KMS-11 (cell line): ENCODE data around the gene GOSR2.

Experiments used
- H2AFZ ChIP-seq: fragments of 200-600 bp; sonication (generic); 2 replicates; pipeline ENCODE4 v1.6.1; 2016; ENCODE audit warnings: antibody characterized with exemption, mixed run types, low read depth
- H3K27ac ChIP-seq: fragments of 200-600 bp; sonication (generic); 2 replicates; pipeline ENCODE4 v1.6.1; 2016; ENCODE audit warnings: mild to moderate bottlenecking, mixed run types
- H3K27me3 ChIP-seq: fragments of 200-600 bp; sonication (generic); 2 replicates; pipeline ENCODE4 v1.6.1; 2017; ENCODE audit warnings: mild to moderate bottlenecking, low read depth, mixed run types, moderate library complexity; ENCODE audit not compliant: insufficient read depth
- H3K36me3 ChIP-seq: fragments of 200-600 bp; sonication (generic); 2 replicates; pipeline ENCODE4 v1.6.1; 2017; ENCODE audit warnings: mild to moderate bottlenecking, mixed run types; ENCODE audit not compliant: insufficient read depth
- H3K4me1 ChIP-seq: fragments of 200-600 bp; sonication (generic); 2 replicates; pipeline ENCODE4 v1.6.1; 2016; ENCODE audit warnings: mild to moderate bottlenecking, low read depth, mixed run types; ENCODE audit not compliant: poor library complexity, severe bottlenecking
- H3K4me2 ChIP-seq: fragments of 200-600 bp; sonication (generic); 2 replicates; pipeline ENCODE4 v1.7.0; 2016; ENCODE audit warnings: mild to moderate bottlenecking, mixed run types
- H3K4me3 ChIP-seq: fragments of 200-600 bp; sonication (generic); IDR thresholded peaks from 2 replicates; pipeline ENCODE4 v1.6.1; 2017; ENCODE audit warnings: low read depth, low read length, mixed read lengths; ENCODE audit not compliant: insufficient read depth
- H3K79me2 ChIP-seq: fragments of 200-600 bp; sonication (generic); 2 replicates; pipeline ENCODE4 v1.6.1; 2016; ENCODE audit warnings: low read depth, mixed run types; ENCODE audit not compliant: insufficient read depth
- H3K9ac ChIP-seq: fragments of 200-600 bp; sonication (generic); 2 replicates; pipeline ENCODE4 v1.6.1; 2016; ENCODE audit warnings: mild to moderate bottlenecking, mixed run types
- H4K20me1 ChIP-seq: fragments of 200-600 bp; sonication (generic); 2 replicates; pipeline ENCODE4 v1.6.1; 2016; ENCODE audit warnings: mild to moderate bottlenecking, mixed run types; ENCODE audit not compliant: insufficient read depth
- CTCF ChIP-seq: fragments of 200-600 bp; sonication (generic); conservative IDR thresholded peaks from 2 replicates; pipeline ENCODE4 v1.6.1; 2017; ENCODE audit warnings: low read depth, mild to moderate bottlenecking, antibody characterized with exemption, low read length, moderate library complexity, mixed read lengths

Gene GOSR2

GRCh38 chr17:46977750-46978488, 55.0 kb downstream of the GOSR2 start:
- Histone ChIP-seq H4K20me1 (no peaks in the 10 kb centered on the region), H3K79me2 (no peaks in the 10 kb centered on the region), H3K27ac (no peak overlapping the region), H3K36me3 (no peaks in the 10 kb centered on the region), H3K4me2 (no peak overlapping the region), H3K27me3 (no peaks in the 10 kb centered on the region), H3K4me1 (no peaks in the 10 kb centered on the region), H3K9ac (no peak overlapping the region), H2AFZ (no peak overlapping the region), H3K4me3 (no peak overlapping the region)
- no peak for TF ChIP-seq CTCF

- Histone ChIP-seq H3K36me3 (no peaks in the 10 kb centered on the region), H3K4me2 (no peak overlapping the region), H4K20me1 (no peaks in the 10 kb centered on the region), H3K4me1 (no peaks in the 10 kb centered on the region), H3K27me3 (no peaks in the 10 kb centered on the region), H3K27ac (no peak overlapping the region), H3K4me3 (no peak overlapping the region), H2AFZ (no peak overlapping the region), H3K79me2 (no peaks in the 10 kb centered on the region), H3K9ac (no peak overlapping the region)
- no peak for TF ChIP-seq CTCF
Observed at GRCh38 chr17:46978489-46979146, 55.7 kb downstream of the GOSR2 start.

GRCh38 chr17:46979147-46979863, 56.3 kb downstream of the GOSR2 start, which contains the start of gene RPRML:
TSS of gene RPRML (minus strand) at chr17:46979253. CDS start at chr17:46979007, 246 bp downstream.
- H3K4me1 ChIP-seq: no peaks in the 10 kb centered on the region
- TF ChIP-seq CTCF: no peak
- no peak within 1 kb of the TSS for H3K4me3 ChIP-seq
- no peaks in the 10 kb centered on the region for H3K79me2 ChIP-seq
- H3K27me3 ChIP-seq: no peaks in the 10 kb centered on the region
- H4K20me1 ChIP-seq: no peaks in the 10 kb centered on the region
- H3K36me3 ChIP-seq: no peaks in the 10 kb centered on the region
- no peak within 1 kb of the TSS for H3K4me2 ChIP-seq
- no peak within 1 kb of the TSS for H2AFZ ChIP-seq
- H3K9ac ChIP-seq: no peak within 1 kb of the TSS
- no peak within 1 kb of the TSS for H3K27ac ChIP-seq

GRCh38 chr17:46982577-46982976, 59.6 kb downstream of the GOSR2 start:
- Histone ChIP-seq H4K20me1 (no peaks in the 10 kb centered on the region), H3K27me3 (no peaks in the 10 kb centered on the region), H3K4me1 (no peaks in the 10 kb centered on the region), H3K79me2 (no peaks in the 10 kb centered on the region), H3K36me3 (no peaks in the 10 kb centered on the region), H3K4me2 (no peak overlapping the region), H3K4me3 (no peak overlapping the region), H3K9ac (no peak overlapping the region), H2AFZ (no peak overlapping the region), H3K27ac (no peak overlapping the region)
- no peak for TF ChIP-seq CTCF
